Small intestine (tissue), 7 donors: ENCODE results near the gene SMIM43. TPM values are rescaled to one million over a fixed set of nuclear protein-coding genes. Genes with fewer than 3 reads are reported as not detected.
"Not testable (repeated sequence)": the region's sequence is repeated elsewhere in the genome, so short reads cannot be mapped to it uniquely, and the experiment has no call there.

Experiments
- DNase-seq, 2 donors: peaks; one replicate each; pipeline versions ENCODE4 v3.0.0 to v3.0.0-alpha.2; 2013
- FAIRE-seq: peaks from 2 replicates; lab custom pipeline; 2012; peaks lifted over from hg19 to GRCh38; lab: Jason Lieb, UNC
- H3K27ac ChIP-seq, 3 donors: one replicate each; pipeline ENCODE4 v1.5.1; 2013; ENCODE audit warnings: low read length in 2 of 3, mild to moderate bottlenecking in 2 of 3, control low read depth in 1 of 3, inconsistent platforms in 1 of 3, low read depth in 1 of 3, moderate library complexity in 1 of 3
- H3K27me3 ChIP-seq, 3 donors: one replicate each; pipeline ENCODE4 v1.6.1; 2013; ENCODE audit warnings: low read length in 3 of 3, inconsistent platforms in 1 of 3; ENCODE audit not compliant: control insufficient read depth in 3 of 3, insufficient read depth in 3 of 3
- H3K36me3 ChIP-seq, 3 donors: one replicate each; pipeline ENCODE4 v1.6.1; 2013; ENCODE audit warnings: low read length in 3 of 3, inconsistent platforms in 1 of 3, low read depth in 1 of 3, mild to moderate bottlenecking in 1 of 3, moderate library complexity in 1 of 3; ENCODE audit not compliant: control insufficient read depth in 3 of 3, insufficient read depth in 2 of 3
- H3K4me1 ChIP-seq, 3 donors: one replicate each; pipeline ENCODE4 v1.6.1; 2013; ENCODE audit warnings: low read length in 2 of 3, inconsistent platforms in 1 of 3, low read depth in 1 of 3, mild to moderate bottlenecking in 1 of 3, moderate library complexity in 1 of 3; ENCODE audit not compliant: control insufficient read depth in 3 of 3, insufficient read depth in 2 of 3
- H3K4me3 ChIP-seq, 3 donors: one replicate each; pipeline ENCODE4 v1.5.1; 2013; ENCODE audit warnings: low read length in 3 of 3, control low read depth in 1 of 3, inconsistent platforms in 1 of 3, low read depth in 1 of 3, mild to moderate bottlenecking in 1 of 3, moderate library complexity in 1 of 3
- H3K9me3 ChIP-seq, 2 donors: one replicate each; pipeline ENCODE4 v1.6.1; 2013; ENCODE audit warnings: low read depth in 1 of 2, low read length in 1 of 2; ENCODE audit not compliant: control insufficient read depth in 2 of 2, insufficient read depth in 1 of 2
- WGBS, 3 donors: extraction: QIAGEN DNeasy Blood & Tissue Kit; methylation state at CpG; one replicate each; pipeline ENCODE4 v1.1.7; 2013; 5-methylcytosine and 5-hydroxymethylcytosine counted together
- polyA plus RNA-seq, 4 donors: library from polyadenylated mRNA; stranded (reverse) in 3 of 4; unstranded in 1 of 4; fragments of 200-250 nt in 3 of 4; fragments of 120-200 nt in 1 of 4; gene quantifications; one replicate each; pipeline versions ENCODE4 v1.2.1 to v1.2.3, GENCODE V29; 2013
- donor health status: healthy with polysubstance abuse.
- donor health status: control.
- donor health status: control.
- donor health status: Bipolar disorder and iron deficiency.
- donor health status: healthy.

SMIM43 gene
- polyA plus RNA-seq, 4 donors: 0.13 to 0.19 TPM; not detected in 2

GRCh38 chr4:121765368-121765705, 373 bp upstream of the SMIM43 start:
- DNase-seq: no peak
- WGBS, 3 donors: 15 to 27% (median 20%) methylated on average over 16 of the region's 16 CpGs
- FAIRE-seq: no peak
- H3K36me3 ChIP-seq: no peaks in the 10 kb centered on the region
- H3K27me3 ChIP-seq: peaks cover 4 to 56% (median 18%) of the 10 kb centered on the region in 3 donors
- H3K9me3 ChIP-seq: no peaks in the 10 kb centered on the region
- H3K27ac ChIP-seq: no peak overlapping the region
- H3K4me3 ChIP-seq: peak overlapping the region in 1 of 3 donors; percentile 32
- H3K4me1 ChIP-seq: peaks cover 0 to 2% (median 0%) of the 10 kb centered on the region in 3 donors

DNA sequence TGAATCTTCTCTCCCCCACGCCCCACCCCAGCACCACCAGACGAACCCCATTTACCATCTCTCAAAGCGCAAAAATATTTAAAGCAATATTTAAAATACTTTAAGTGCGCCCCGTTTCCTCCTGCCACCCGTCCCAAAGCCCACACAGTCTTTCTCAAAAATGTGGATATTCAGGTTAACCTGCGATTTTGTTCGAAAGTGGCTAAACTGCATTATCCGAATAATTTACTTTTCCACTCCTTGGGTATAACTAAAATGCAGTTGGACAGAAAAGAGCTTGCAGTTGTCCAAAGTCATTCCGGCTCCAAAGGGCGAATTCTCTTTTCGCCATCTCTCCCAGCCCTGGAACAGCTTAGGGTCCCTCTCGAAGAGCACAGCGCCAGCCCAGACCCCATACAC, 662 bp downstream of the SMIM43 start:
- H3K27me3 ChIP-seq: peaks cover 4 to 61% (median 18%) of the 10 kb centered on the region in 3 donors
- H3K9me3 ChIP-seq: no peaks in the 10 kb centered on the region
- no peak for FAIRE-seq
- H3K4me3 ChIP-seq: peak overlapping the region in 1 of 3 donors; percentile 32
- no peak for DNase-seq
- peaks cover 0 to 2% (median 0%) of the 10 kb centered on the region in 3 donors for H3K4me1 ChIP-seq
- WGBS, 3 donors: 17 to 28% (median 23%) methylated on average over 14 of the region's 14 CpGs
- H3K27ac ChIP-seq: no peak overlapping the region
- H3K36me3 ChIP-seq: no peaks in the 10 kb centered on the region

DNA sequence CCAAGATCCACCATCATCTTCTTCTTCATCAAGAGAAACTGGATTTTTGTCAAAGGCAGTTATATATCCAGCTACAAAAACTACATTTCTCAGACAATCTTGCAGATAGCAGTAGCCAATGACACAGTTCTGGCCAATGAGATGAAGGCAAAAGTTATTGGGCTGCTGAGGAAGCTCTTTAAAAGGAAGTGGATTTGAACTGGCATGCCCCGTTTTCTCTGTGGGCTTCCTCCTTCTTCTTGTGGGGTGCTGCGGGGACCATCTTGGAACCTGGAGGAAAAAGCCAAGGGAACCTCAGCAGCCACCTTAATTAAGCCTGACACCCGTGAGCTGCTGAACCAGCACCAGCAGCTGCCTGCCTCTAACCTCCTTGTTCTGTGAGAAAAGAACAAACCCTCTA, 4.8 kb downstream of the SMIM43 start:
- Histone ChIP-seq H3K4me1 (peaks cover 0 to 2% (median 0%) of the 10 kb centered on the region in 3 donors), H3K9me3 (no peaks in the 10 kb centered on the region), H3K36me3 (no peaks in the 10 kb centered on the region), H3K4me3 (no peak overlapping the region), H3K27me3 (peaks cover 4 to 38% (median 11%) of the 10 kb centered on the region in 3 donors), H3K27ac (no peak overlapping the region)
- DNase-seq: no peak
- WGBS, 3 donors: 41 to 59% (median 54%) methylated on average over 3 of the region's 3 CpGs
- FAIRE-seq: no peak

DNA sequence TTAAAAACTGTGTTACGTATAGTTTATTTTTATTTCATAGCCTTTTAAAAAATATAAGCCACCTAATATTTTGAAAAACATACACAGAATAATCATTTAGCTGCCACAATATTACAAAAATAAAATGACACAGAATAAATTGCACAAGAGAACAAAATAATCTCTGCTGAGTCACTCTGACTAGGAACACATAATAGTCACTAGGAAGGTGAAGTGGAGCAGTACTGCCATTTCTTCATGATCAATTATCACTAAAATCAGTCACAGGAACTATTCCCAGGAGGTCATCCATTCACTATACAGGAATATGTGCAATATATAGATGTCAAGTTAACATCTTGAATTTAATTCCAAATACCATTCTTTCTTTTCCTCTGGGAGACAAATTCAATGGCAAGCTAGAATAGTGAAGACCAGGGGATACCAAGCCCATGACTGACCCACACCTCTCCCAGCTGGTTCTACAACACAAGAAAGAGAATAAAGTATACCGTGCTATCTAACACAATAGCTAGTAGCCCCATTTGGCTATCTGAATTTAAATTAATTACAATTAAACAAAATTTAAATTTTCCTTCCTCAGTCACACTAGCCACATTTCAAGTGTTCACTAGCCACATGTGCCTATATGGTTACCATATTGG, 5.9 kb downstream of the SMIM43 start:
- DNase-seq: no peak
- WGBS, 3 donors: 87 to 95% (median 94%) methylated on average over 2 of the region's 2 CpGs
- H3K36me3 ChIP-seq: no peaks in the 10 kb centered on the region
- peaks cover 4 to 26% (median 7%) of the 10 kb centered on the region in 3 donors for H3K27me3 ChIP-seq
- FAIRE-seq: peak; percentile 5
- H3K9me3 ChIP-seq: no peaks in the 10 kb centered on the region
- H3K27ac ChIP-seq: no peak overlapping the region
- H3K4me1 ChIP-seq: no peaks in the 10 kb centered on the region
- no peak overlapping the region for H3K4me3 ChIP-seq

GRCh38 chr4:121752142-121752541, 12.8 kb downstream of the SMIM43 start:
- H3K4me3 ChIP-seq, H3K9me3 ChIP-seq, DNase-seq, H3K27ac ChIP-seq, FAIRE-seq, H3K27me3 ChIP-seq, H3K4me1 ChIP-seq, H3K36me3 ChIP-seq: not testable (repeated sequence)
- WGBS, 3 donors: 73 to 90% (median 80%) methylated on average over 1 of the region's 1 CpG

DNA sequence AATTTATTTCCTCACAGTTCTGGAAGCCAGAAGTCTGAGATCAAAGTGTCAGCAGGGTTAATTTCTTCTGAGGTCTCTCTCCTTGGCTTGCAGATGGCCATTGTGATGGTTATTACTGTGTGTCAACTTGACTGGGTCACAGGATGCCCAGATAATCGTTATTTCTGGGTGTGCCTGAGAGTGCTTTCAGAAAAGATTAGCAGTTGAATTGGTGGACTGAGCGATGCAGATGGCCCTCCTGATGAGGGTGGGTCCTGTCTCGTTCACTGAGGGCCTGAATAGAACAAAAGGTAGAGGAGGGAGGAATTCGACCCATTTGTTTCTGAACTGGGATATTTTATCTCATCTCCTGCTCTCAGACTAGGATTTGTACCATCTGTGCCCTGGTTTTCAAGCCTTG, 15.7 kb downstream of the SMIM43 start:
- no peak overlapping the region for H3K27ac ChIP-seq
- WGBS, 3 donors: 13 to 22% (median 18%) methylated on average over 4 of the region's 4 CpGs
- FAIRE-seq (no peak), DNase-seq (no peak)
- no peaks in the 10 kb centered on the region for H3K9me3 ChIP-seq
- H3K36me3 ChIP-seq: no peaks in the 10 kb centered on the region
- H3K27me3 ChIP-seq: peaks cover 0 to 2% (median 0%) of the 10 kb centered on the region in 3 donors
- no peak overlapping the region for H3K4me3 ChIP-seq
- H3K4me1 ChIP-seq: no peaks in the 10 kb centered on the region

GRCh38 chr4:121742794-121743193, 22.2 kb downstream of the SMIM43 start:
- no peaks in the 10 kb centered on the region for H3K9me3 ChIP-seq
- WGBS, 3 donors: 52 to 64% (median 59%) methylated on average over 3 of the region's 3 CpGs
- H3K27me3 ChIP-seq: peaks cover 0 to 2% (median 0%) of the 10 kb centered on the region in 3 donors
- DNase-seq (no peak), FAIRE-seq (no peak)
- no peaks in the 10 kb centered on the region for H3K4me1 ChIP-seq
- H3K4me3 ChIP-seq: no peak overlapping the region
- no peak overlapping the region for H3K27ac ChIP-seq
- no peaks in the 10 kb centered on the region for H3K36me3 ChIP-seq

- no peak for FAIRE-seq
- 35 to 41% (median 40%) methylated on average over 7 of the region's 7 CpGs for WGBS, 3 donors
- peaks cover 0 to 2% (median 0%) of the 10 kb centered on the region in 3 donors for H3K27me3 ChIP-seq
- no peak overlapping the region for H3K4me3 ChIP-seq
- H3K9me3 ChIP-seq: no peaks in the 10 kb centered on the region
- H3K4me1 ChIP-seq: no peaks in the 10 kb centered on the region
- DNase-seq: no peak
- H3K27ac ChIP-seq: no peak overlapping the region
- H3K36me3 ChIP-seq: no peaks in the 10 kb centered on the region
Measured at GRCh38 chr4:121741751-121742150, 23.2 kb downstream of the SMIM43 start.
